Activated effector memory CD4-positive, alpha-beta T cell treated with anti-CD3 and anti-CD28 coated beads, Interleukin-2, amount 50 U/mL, for 16 hours (primary cell): ENCODE results near the gene FAM47A.

ENCODE experiments used
- DNase-seq: peaks from one replicate; pipeline ENCODE4 v3.0.0-alpha.2; 2020

Gene FAM47A

DNA sequence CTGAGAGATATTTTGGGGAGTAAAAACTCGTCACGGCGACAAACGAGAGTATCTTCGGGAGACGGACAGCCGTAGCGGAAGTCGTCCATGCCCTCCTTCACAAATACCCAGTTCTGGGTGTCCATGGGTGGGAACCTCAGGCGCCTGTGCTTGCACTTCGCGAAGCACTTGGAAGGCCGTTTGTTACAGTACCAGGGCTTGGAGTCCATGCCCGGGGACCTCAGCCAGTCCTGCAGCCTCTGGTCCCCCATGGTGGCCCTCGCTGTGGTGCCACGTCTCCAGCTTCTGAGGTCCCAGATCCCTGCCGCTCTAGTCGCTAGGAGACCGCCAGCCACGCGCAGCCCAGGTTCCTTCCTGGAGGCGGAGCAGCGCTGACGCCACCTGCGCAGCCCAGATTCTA lies at the start of gene FAM47A:
FAM47A (minus strand) TSS at position 287 of the 400 bp plus-strand sequence; CDS start at position 251, 36 bp downstream.
- DNase-seq = no peak

- DNase-seq = no peak
These were observed 15.2 kb upstream of the FAM47A start for GRCh38 chrX:34147345-34147744.

DNA sequence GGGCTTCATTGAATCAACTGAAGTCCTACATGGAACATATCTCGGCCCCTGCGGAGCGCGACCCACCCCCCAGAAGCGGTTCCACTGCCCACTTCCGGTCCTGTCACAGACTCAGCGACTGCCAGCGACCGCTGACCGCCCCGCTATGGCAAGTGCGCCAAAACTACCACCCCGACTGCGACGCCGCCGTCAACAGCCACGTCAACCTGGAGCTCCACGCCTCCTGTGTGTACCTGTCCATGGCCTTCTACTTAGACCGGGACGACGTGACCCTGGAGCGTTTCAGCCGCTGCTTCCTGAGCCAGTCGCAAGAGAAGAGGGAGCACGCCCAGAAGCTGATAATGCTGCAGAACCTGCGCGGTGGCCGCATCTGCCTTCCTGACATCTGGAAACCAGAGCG lies 14.8 kb upstream of the FAM47A start:
- DNase-seq = no peak

GRCh38 chrX:34144246-34144645 lies 12.1 kb upstream of the FAM47A start:
- no peak for DNase-seq

GRCh38 chrX:34140816-34141215 lies 8.7 kb upstream of the FAM47A start:
- DNase-seq = no peak

DNA sequence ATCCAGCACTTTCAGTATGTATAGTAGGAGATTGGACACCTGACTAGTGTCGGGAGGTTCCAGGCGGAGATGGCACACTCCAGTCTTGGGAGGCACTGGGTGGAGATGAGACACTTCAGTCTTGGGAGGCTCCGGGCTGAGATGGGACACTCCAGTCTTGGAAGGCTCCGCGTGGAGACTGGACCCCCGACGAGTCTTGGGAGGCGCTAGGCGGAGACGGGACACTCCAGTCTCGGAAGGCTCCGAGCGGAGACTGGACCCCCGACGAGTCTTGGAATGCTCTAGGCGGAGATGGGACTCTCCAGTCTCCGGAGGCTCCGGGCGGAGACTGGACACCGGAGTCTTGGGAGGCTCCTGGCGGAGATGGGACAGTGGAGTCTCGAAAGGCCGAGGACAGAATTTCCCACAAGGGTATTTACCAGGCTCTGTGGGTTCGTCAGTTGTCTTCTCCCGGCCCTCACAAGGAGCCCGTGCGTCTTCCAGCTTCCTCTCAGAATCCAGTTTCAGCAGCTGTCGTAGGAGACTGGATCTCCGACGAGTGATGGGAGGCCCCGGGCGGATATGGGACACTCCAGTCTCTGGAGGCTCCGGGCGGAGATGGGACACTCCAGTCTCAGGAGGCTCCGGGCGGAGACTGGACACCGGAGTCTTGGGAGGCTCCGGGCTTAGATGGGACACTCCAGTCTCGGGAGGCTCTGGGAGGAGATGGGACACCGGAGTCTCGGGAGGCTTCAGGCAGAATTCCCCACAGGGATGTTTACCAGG lies 952 bp downstream of the FAM47A start:
- no peak for DNase-seq

GRCh38 chrX:34130501-34130900 lies 1.6 kb downstream of the FAM47A start:
- no peak for DNase-seq

- no peak for DNase-seq
These were observed 6.1 kb downstream of the FAM47A start for GRCh38 chrX:34126011-34126410.

- no peak for DNase-seq
These were observed 13.0 kb downstream of the FAM47A start for GRCh38 chrX:34119122-34119521.

- no peak for DNase-seq
These were observed 19.7 kb downstream of the FAM47A start for GRCh38 chrX:34112459-34112858.
